Hepatocyte (in vitro differentiated cells): ENCODE data around the gene SARDH. TPM values are rescaled to one million over a fixed set of nuclear protein-coding genes. Genes with fewer than 3 reads are reported as not detected.

ENCODE experiments used
- DNase-seq: peaks from one replicate; pipeline ENCODE4 v3.0.0-alpha.2; 2016; ENCODE audit warnings: low spot score
- H2AFZ ChIP-seq: fragments of 200-600 bp; sonication (generic); 2 replicates; pipeline ENCODE4 v1.6.0; 2016; ENCODE audit warnings: antibody characterized with exemption, mild to moderate bottlenecking
- H3K27ac ChIP-seq: fragments of 200-600 bp; sonication (generic); 2 replicates; pipeline ENCODE4 v1.5.1; 2016; ENCODE audit warnings: mild to moderate bottlenecking
- H3K27me3 ChIP-seq: fragments of 200-600 bp; sonication (generic); 2 replicates; pipeline ENCODE4 v1.6.1; 2016
- H3K36me3 ChIP-seq: fragments of 200-600 bp; sonication (generic); replicated peaks from 2 replicates; pipeline ENCODE4 v1.5.1; 2016; ENCODE audit warnings: low read depth; ENCODE audit not compliant: insufficient read depth
- H3K4me1 ChIP-seq: fragments of 200-600 bp; sonication (generic); 2 replicates; pipeline ENCODE4 v1.5.1; 2016; ENCODE audit warnings: mild to moderate bottlenecking, moderate library complexity; ENCODE audit not compliant: insufficient read depth
- H3K4me2 ChIP-seq: fragments of 200-600 bp; sonication (generic); 2 replicates; pipeline ENCODE4 v1.6.0; 2016
- H3K4me3 ChIP-seq: fragments of 200-600 bp; sonication (generic); 2 replicates; pipeline ENCODE4 v1.5.1; 2016; ENCODE audit warnings: mild to moderate bottlenecking
- H3K79me2 ChIP-seq: fragments of 200-600 bp; sonication (generic); 2 replicates; pipeline ENCODE4 v1.6.0; 2017; ENCODE audit warnings: mild to moderate bottlenecking
- H3K9me2 ChIP-seq: fragments of 200-600 bp; sonication (generic); replicated peaks from 2 replicates; pipeline ENCODE4 v1.6.0; 2017; ENCODE audit warnings: mild to moderate bottlenecking; ENCODE audit not compliant: insufficient read depth
- H3K9me3 ChIP-seq: fragments of 200-600 bp; sonication (generic); 2 replicates; pipeline ENCODE4 v1.5.1; 2016; ENCODE audit warnings: low read depth, mild to moderate bottlenecking
- H4K20me1 ChIP-seq: fragments of 200-600 bp; sonication (generic); 2 replicates; pipeline ENCODE4 v1.6.0; 2016; ENCODE audit warnings: mild to moderate bottlenecking; ENCODE audit not compliant: insufficient read depth, poor library complexity, severe bottlenecking
- EZH2 ChIP-seq: fragments of 200-600 bp; sonication (generic); IDR thresholded peaks from 2 replicates; pipeline ENCODE4 v1.6.1; 2016; ENCODE audit warnings: antibody characterized with exemption, mild to moderate bottlenecking, borderline replicate concordance
- EZH2phosphoT487 ChIP-seq: fragments of 200-600 bp; sonication (generic); IDR thresholded peaks from one replicate; pipeline ENCODE4 v1.6.1; 2018; ENCODE audit warnings: antibody characterized with exemption, mild to moderate bottlenecking, low read depth, moderate library complexity; ENCODE audit not compliant: unreplicated experiment, severe bottlenecking
- WGBS: methylation state at CpG from one replicate; pipeline ENCODE4 v1.1.6; 2016; ENCODE audit warnings: low lambda C conversion rate; ENCODE audit errors: missing lambda C conversion rate; 5-methylcytosine and 5-hydroxymethylcytosine counted together
- polyA plus RNA-seq: library from polyadenylated mRNA; unstranded; fragments of >200 nt; fragmentation: Nextera tagmentation; extraction: Ambion mirVana; gene quantifications from 2 replicates; pipeline ENCODE4 v1.2.1, GENCODE V29; 2016
- total RNA-seq: library from RNA; depleted of rRNA; stranded (reverse); fragments of >200 nt; gene quantifications from 2 replicates; pipeline ENCODE4 v1.2.3, GENCODE V29; 2014
- TF ChIP-seq, protein P1 (sequence below): fragments of 200-600 bp; sonication (generic); IDR thresholded peaks from 2 replicates; pipeline ENCODE4 v1.5.1; 2016; ENCODE audit warnings: antibody characterized with exemption, mild to moderate bottlenecking; ENCODE audit not compliant: poor library complexity

SARDH gene
- total and polyA plus RNA-seq, 2 experiments from 2014 or later: 7.5 to 9.8 TPM

DNA sequence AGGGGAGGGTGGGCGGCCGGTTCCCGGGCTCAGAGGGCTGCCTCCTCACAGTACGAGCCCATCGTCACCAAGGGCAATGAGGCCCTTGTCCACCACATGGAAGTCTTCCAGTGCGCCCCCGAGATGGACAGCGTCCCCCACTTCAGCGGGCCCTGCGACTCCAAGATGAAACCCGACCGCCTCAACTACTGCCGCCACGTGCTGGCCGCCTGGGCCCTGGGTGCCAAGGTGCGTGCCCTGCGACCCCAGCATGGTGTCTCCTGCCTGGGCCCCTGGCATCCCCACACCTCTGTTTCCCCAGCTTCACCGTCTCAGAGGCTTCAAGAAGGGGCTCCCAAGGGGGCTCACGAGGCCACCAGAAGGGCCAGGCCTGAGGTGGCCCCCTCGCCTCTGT lies 94.8 kb downstream of the SARDH start:
- Histone ChIP-seq H3K4me3 (no peak overlapping the region), H3K4me2 (no peak overlapping the region), H4K20me1 (no peaks in the 10 kb centered on the region), H3K79me2 (no peaks in the 10 kb centered on the region), H3K9me3 (no peaks in the 10 kb centered on the region), H3K9me2 (no peaks in the 10 kb centered on the region), H3K27me3 (no peaks in the 10 kb centered on the region), H3K4me1 (no peaks in the 10 kb centered on the region), H2AFZ (no peak overlapping the region), H3K36me3 (no peaks in the 10 kb centered on the region), H3K27ac (no peak overlapping the region)
- TF ChIP-seq EZH2phosphoT487 (no peak), EZH2 (no peak)
- DNase-seq: no peak
- WGBS: 95% methylated on average over 15 of the region's 20 CpGs

DNA sequence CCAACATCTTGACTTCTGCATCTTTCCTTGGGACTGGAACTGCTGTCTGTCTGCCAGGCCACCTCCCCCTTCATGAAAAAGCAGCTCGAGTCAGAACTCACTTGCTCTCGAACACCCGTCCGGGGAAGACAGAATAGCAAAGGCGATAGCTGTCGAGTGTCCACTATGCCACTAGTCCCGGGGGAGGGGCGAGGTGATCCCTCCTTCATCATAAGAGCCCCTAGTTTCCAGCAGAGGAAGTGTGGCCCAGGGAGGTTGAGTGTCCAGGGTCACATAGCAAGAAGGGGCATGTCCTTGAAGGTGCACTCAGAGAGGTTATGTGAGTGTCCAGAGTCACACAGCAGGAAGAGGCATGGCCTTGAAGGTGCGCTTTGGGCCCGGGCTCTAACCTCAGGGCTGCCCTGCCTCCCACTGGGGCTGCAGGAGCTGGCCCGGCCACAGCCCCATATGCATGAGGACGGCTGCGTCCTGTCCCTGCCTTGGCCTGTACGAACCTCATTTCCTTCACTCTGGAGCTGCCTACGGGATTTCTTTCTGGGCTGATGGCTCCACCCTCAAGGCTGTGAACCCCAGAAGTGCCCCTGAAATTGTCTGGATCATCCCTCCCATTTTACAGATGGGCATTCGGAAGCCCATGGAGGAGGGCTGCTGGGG lies 95.3 kb downstream of the SARDH start:
- Histone ChIP-seq H3K36me3 (no peaks in the 10 kb centered on the region), H3K4me2 (no peak overlapping the region), H3K4me3 (no peak overlapping the region), H3K9me3 (no peaks in the 10 kb centered on the region), H2AFZ (no peak overlapping the region), H3K27ac (no peak overlapping the region), H4K20me1 (no peaks in the 10 kb centered on the region), H3K4me1 (no peaks in the 10 kb centered on the region), H3K27me3 (no peaks in the 10 kb centered on the region), H3K79me2 (no peaks in the 10 kb centered on the region), H3K9me2 (no peaks in the 10 kb centered on the region)
- TF ChIP-seq EZH2 (no peak), EZH2phosphoT487 (no peak)
- TF ChIP-seq, protein P1, sequence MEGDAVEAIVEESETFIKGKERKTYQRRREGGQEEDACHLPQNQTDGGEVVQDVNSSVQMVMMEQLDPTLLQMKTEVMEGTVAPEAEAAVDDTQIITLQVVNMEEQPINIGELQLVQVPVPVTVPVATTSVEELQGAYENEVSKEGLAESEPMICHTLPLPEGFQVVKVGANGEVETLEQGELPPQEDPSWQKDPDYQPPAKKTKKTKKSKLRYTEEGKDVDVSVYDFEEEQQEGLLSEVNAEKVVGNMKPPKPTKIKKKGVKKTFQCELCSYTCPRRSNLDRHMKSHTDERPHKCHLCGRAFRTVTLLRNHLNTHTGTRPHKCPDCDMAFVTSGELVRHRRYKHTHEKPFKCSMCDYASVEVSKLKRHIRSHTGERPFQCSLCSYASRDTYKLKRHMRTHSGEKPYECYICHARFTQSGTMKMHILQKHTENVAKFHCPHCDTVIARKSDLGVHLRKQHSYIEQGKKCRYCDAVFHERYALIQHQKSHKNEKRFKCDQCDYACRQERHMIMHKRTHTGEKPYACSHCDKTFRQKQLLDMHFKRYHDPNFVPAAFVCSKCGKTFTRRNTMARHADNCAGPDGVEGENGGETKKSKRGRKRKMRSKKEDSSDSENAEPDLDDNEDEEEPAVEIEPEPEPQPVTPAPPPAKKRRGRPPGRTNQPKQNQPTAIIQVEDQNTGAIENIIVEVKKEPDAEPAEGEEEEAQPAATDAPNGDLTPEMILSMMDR: no peak
- no peak for DNase-seq
- WGBS: 82% methylated on average over 15 of the region's 16 CpGs

DNA sequence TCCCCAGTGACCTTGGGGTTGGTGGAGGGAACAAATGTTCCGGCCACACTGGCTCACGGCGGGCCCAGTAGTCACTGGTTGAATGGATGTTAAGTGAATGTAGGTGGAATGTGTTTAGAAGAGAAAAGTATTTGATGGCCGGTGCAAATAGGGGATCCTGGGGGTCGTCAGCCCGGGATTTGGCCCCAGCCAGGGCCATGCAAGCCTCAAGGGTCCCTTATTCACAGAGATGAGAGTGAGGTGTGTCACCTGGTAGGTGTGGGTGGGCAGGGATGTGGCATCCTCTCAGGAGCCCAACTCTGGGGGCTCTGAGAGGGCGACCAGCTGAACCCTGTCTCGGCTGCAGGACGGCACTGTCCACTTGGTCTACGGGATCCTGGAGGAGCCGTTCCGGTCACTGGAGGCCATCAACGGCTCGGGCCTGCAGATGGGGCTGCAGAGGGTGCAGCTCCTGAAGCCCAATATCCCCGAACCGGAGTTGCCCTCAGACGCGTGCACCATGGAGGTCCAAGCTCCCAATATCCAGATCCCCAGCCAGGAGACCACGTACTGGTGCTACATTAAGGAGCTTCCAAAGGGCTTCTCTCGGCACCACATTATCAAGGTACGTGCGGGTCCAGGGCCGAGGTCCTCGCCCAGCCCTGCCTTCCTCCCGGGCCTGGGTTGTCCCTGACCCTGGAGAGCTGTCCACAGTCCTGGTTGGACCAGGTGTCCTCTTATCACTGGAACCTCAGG lies 96.1 kb downstream of the SARDH start:
- TF ChIP-seq EZH2: no peak
- TF ChIP-seq, protein P1: no peak
- no peak for TF ChIP-seq EZH2phosphoT487
- Histone ChIP-seq H3K79me2 (no peaks in the 10 kb centered on the region), H3K9me2 (no peaks in the 10 kb centered on the region), H3K4me3 (no peak overlapping the region), H3K27ac (no peak overlapping the region), H3K27me3 (no peaks in the 10 kb centered on the region), H2AFZ (no peak overlapping the region), H3K4me2 (no peak overlapping the region), H3K4me1 (no peaks in the 10 kb centered on the region), H4K20me1 (no peaks in the 10 kb centered on the region), H3K9me3 (no peaks in the 10 kb centered on the region), H3K36me3 (no peaks in the 10 kb centered on the region)
- WGBS: 91% methylated on average over 25 of the region's 25 CpGs
- no peak for DNase-seq

DNA sequence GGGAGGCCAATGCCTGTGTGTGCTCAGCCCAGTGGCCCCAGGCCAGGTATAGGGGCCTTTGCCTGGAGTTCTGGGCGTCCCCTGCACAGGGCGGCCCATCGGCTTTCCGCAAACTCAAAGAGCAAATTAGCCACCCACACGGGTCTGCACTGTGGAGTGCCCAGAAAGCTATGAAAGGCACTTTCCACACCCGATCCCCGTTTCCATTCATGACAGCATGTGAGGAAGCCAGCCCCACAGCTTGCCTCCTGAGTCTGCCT lies 96.8 kb downstream of the SARDH start:
- no peaks in the 10 kb centered on the region for H3K9me3 ChIP-seq
- no peak overlapping the region for H3K4me2 ChIP-seq
- no peaks in the 10 kb centered on the region for H3K27me3 ChIP-seq
- DNase-seq: no peak
- no peak overlapping the region for H3K27ac ChIP-seq
- H3K4me1 ChIP-seq: no peaks in the 10 kb centered on the region
- H3K9me2 ChIP-seq: no peaks in the 10 kb centered on the region
- H3K36me3 ChIP-seq: no peaks in the 10 kb centered on the region
- 87% methylated on average over 7 of the region's 7 CpGs for WGBS
- no peaks in the 10 kb centered on the region for H4K20me1 ChIP-seq
- no peak overlapping the region for H3K4me3 ChIP-seq
- H3K79me2 ChIP-seq: no peaks in the 10 kb centered on the region
- H2AFZ ChIP-seq: no peak overlapping the region
- TF ChIP-seq EZH2 (no peak), EZH2phosphoT487 (no peak)
- TF ChIP-seq, protein P1: no peak
